H1 (cell line): ENCODE data around the gene DCANP1. TPM values are rescaled to one million over a fixed set of nuclear protein-coding genes. Genes with fewer than 3 reads are reported as not detected.

Source experiments
- CHD7 ChIP-seq: fragments of 300-600 bp; sonication (generic); IDR thresholded peaks from 2 replicates; pipeline ENCODE4 v1.7.1; 2012; ENCODE audit warnings: low read length, moderate library complexity, mild to moderate bottlenecking, inconsistent platforms; ENCODE audit not compliant: insufficient replicate concordance
- CREB1 ChIP-seq: IDR thresholded peaks from 2 replicates; pipeline ENCODE4 v1.6.1; 2012; ENCODE audit warnings: inconsistent platforms
- CTBP2 ChIP-seq: IDR thresholded peaks from 2 replicates; pipeline ENCODE4 v1.7.0; 2011; ENCODE audit warnings: borderline replicate concordance, mild to moderate bottlenecking, moderate library complexity, mixed read lengths, low read length; ENCODE audit not compliant: insufficient read depth, insufficient read length
- MAX ChIP-seq: IDR thresholded peaks from 2 replicates; pipeline ENCODE4 v1.6.1; 2012; ENCODE audit warnings: inconsistent platforms
- SIN3A ChIP-seq, 2 experiments: IDR thresholded peaks in 1 of 2; conservative IDR thresholded peaks in 1 of 2; 2 replicates each; pipeline ENCODE4 v1.6.1; 2011 to 2012; ENCODE audit warnings: low read length in 2 of 2, improper control_type of control experiment in 1 of 2, low read depth in 1 of 2, mild to moderate bottlenecking in 1 of 2
- SP1 ChIP-seq: IDR thresholded peaks from 2 replicates; pipeline ENCODE4 v1.6.1; 2011; ENCODE audit warnings: low read depth, low read length
- SP4 ChIP-seq: IDR thresholded peaks from 2 replicates; pipeline ENCODE4 v1.6.1; 2012; ENCODE audit warnings: low read length, inconsistent platforms
- SRF ChIP-seq: IDR thresholded peaks from 2 replicates; pipeline ENCODE4 v1.6.1; 2011; ENCODE audit warnings: mild to moderate bottlenecking, low read depth, low read length, moderate library complexity
- TCF12 ChIP-seq: IDR thresholded peaks from 2 replicates; pipeline ENCODE4 v1.6.1; 2011; ENCODE audit warnings: low read depth, mild to moderate bottlenecking, low read length
- YY1 ChIP-seq: IDR thresholded peaks from 2 replicates; pipeline ENCODE4 v1.6.1; 2011; ENCODE audit warnings: low read depth, mild to moderate bottlenecking, low read length
- polyA plus RNA-seq, 7 experiments: library from polyadenylated mRNA; depleted of rRNA in 3 of 7; stranded (reverse) in 5 of 7; unstranded in 2 of 7; fragments of >200 nt in 5 of 7; fragments of 200-250 nt in 2 of 7; gene quantifications; 1 replicate in 5 of 7; 2 replicates in 1 of 7; 4 replicates in 1 of 7; pipeline versions ENCODE4 v1.2.1 to v1.2.3, GENCODE V29; 2011 to 2013; ENCODE audit warnings: missing spikeins in 2 of 7, mixed read lengths in 2 of 7
- total RNA-seq: library from RNA; stranded (reverse); fragmentation: NEBNext Ultra II Directional; extraction: Animal tissue kit (Norgen Biotek cat#: 25700); gene quantifications from 2 replicates; pipeline ENCODE4 v1.2.1, GENCODE V29; 2021

DCANP1 gene
- total and polyA plus RNA-seq, 2 of the 8 experiments (the other 6 are each of a cell fraction or from before 2014, with no cell fraction given), result not detected

GRCh38 chr5:135488727-135489465, 41.7 kb upstream of the DCANP1 start (continued):
- TF ChIP-seq CHD7 (no peak), SIN3A (conservative IDR thresholded peaks at IDR 0.05 in 1 of 2, IDR thresholded peaks at IDR 0.05 in 1 of 2; ENCODE audit: low read depth in 1 of 2, low read length in 2 of 2) (0 out of 4 replicates have a peak, but pooled peaks of 1 of the 2 experiments have one; percentile 33), SP1 (peak; percentile 79), CREB1 (0 out of 2 replicates have a peak, but pooled peaks have one; percentile 24), TCF12 (peak; percentile 58; the same call in 1 of the 2 replicates), YY1 (0 out of 2 replicates have a peak, but pooled peaks have one; percentile 0), SP4 (no peak), SRF (no peak), CTBP2 (peak; percentile 66), MAX (peak; percentile 65)
